ENCODE measurements around the gene IGLON5. TPM values are rescaled to one million over a fixed set of nuclear protein-coding genes. Genes with fewer than 3 reads are reported as not detected.
A peak's percentile ranks its signal among the peaks of the same experiment; 100 is the strongest.

The IGLON5 gene
- total RNA-seq, 1 donor from 2014 or later: 0.86 TPM

- ATAC-seq (no peak), DNase-seq (ENCODE audit: low spot score) (no peak)
Measured at GRCh38 chr19:51337861-51338562, 26.6 kb downstream of the IGLON5 start.

GRCh38 chr19:51338563-51339312 lies 27.3 kb downstream of the IGLON5 start:
- DNase-seq (ENCODE audit: low spot score) (peak; percentile 85), ATAC-seq (peak; percentile 73)

GRCh38 chr19:51339313-51339686 lies 27.9 kb downstream of the IGLON5 start:
- ATAC-seq (no peak), DNase-seq (ENCODE audit: low spot score) (peak; percentile 54)

GRCh38 chr19:51339687-51340656 lies 28.5 kb downstream of the IGLON5 start:
- ATAC-seq: peak; percentile 91
- peak; percentile 98 for DNase-seq (ENCODE audit: low spot score)

- DNase-seq (ENCODE audit: low spot score): no peak
Measured at GRCh38 chr19:51341066-51341465, 29.6 kb downstream of the IGLON5 start.

GRCh38 chr19:51341976-51342580 lies 30.6 kb downstream of the IGLON5 start, which contains the start of gene VSIG10L:
Gene VSIG10L (minus strand): TSS chr19:51342139. CDS start chr19:51342124, 15 bp downstream.
- ATAC-seq: no peak
- no peak for DNase-seq (ENCODE audit: low spot score)

More at GRCh38 chr19:51341066-51341465, 29.6 kb downstream of the IGLON5 start:
- no peak for ATAC-seq

- ATAC-seq (no peak), DNase-seq (ENCODE audit: low spot score) (no peak)
Measured at GRCh38 chr19:51342631-51343569, 31.5 kb downstream of the IGLON5 start.

- ATAC-seq (no peak), DNase-seq (ENCODE audit: low spot score) (no peak)
Measured at GRCh38 chr19:51345076-51345620, 33.7 kb downstream of the IGLON5 start.

- ATAC-seq (no peak), DNase-seq (ENCODE audit: low spot score) (no peak)
Measured at GRCh38 chr19:51346742-51347141, 35.3 kb downstream of the IGLON5 start.

GRCh38 chr19:51347209-51347928 lies 35.9 kb downstream of the IGLON5 start:
- no peak for DNase-seq (ENCODE audit: low spot score)
- ATAC-seq: peak; percentile 48

GRCh38 chr19:51351266-51351990 lies 40.0 kb downstream of the IGLON5 start:
- DNase-seq (ENCODE audit: low spot score): no peak
- no peak for ATAC-seq

GRCh38 chr19:51352783-51353360 lies 41.4 kb downstream of the IGLON5 start:
- ATAC-seq (no peak), DNase-seq (ENCODE audit: low spot score) (no peak)

GRCh38 chr19:51354103-51354741 lies 42.8 kb downstream of the IGLON5 start:
- no peak for ATAC-seq

GRCh38 chr19:51354742-51355148 lies 43.3 kb downstream of the IGLON5 start:
- ATAC-seq (no peak), DNase-seq (ENCODE audit: low spot score) (no peak)

More at GRCh38 chr19:51354103-51354741, 42.8 kb downstream of the IGLON5 start:
- no peak for DNase-seq (ENCODE audit: low spot score)

- DNase-seq (ENCODE audit: low spot score) (peak; percentile 85), ATAC-seq (peak; percentile 86)
Measured at GRCh38 chr19:51356159-51356801, 44.8 kb downstream of the IGLON5 start.

- DNase-seq (ENCODE audit: low spot score): no peak
- peak; percentile 47 for ATAC-seq
Measured at GRCh38 chr19:51357952-51358351, 46.5 kb downstream of the IGLON5 start.

Data from left lobe of liver (tissue), 2 donors.